GM18508 (cell line): ENCODE measurements around the gene USP48.

ENCODE experiments used
- ATAC-seq: cut with Tn5 transposase; IDR thresholded peaks from one replicate; pipeline ENCODE4 v1.9.1; 2021; ENCODE audit warnings: moderate number of reproducible peaks; ENCODE audit not compliant: insufficient read depth, unreplicated experiment

USP48 gene

DNA sequence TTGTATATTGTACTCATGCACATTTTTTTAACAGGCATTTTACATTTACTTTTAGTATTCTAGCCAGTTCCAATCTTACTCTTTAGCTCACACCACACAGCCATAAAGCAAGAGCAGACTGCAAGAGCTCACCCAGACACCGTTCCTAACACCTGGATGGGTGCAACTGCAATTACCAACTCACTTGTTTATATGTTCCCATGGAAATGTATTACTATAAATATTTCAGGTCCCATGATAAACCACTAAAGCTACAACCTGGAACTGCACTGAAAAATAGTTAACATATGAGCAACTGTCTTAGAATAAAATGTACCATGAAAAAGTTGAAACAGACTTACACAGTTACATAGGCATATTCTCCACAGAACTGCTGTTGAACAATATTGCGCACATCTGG, 30.8 kb downstream of the USP48 start:
- no peak for ATAC-seq

DNA sequence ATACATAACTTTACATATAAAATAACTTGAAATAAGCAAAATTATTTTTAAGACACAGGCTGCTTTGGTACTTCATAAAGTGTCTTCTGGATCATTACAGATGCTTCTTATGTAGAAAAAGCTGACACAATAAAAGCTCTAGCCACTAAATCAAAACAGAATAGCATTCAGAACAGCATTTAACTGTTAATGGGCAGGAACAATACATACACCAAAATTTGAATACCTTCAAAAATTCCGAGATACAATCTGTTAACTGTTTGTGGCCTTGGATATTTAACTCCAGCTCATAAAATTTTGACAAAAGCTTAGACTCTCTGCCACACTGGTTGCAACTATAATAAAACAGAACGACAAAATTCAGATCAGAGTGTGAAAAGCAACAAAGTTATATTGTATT, 31.7 kb downstream of the USP48 start:
- no peak for ATAC-seq

DNA sequence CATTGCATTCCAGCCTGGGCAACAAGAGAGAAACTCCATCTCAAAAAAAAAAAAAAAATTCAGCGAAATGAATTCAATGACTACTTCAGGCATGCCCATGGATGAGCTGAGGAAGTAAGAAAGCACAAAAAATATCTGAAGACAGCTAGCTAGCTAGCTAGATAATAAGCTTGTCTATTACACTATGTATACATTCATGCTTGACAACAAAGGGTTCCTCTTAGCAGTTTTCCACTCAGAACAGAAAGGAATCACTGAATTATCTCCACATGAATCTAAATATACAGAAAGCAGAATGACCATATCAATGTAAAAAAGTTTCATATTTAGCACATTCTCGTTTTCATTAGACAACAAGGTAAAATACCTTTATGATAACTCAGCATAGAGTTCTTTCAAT, 32.1 kb downstream of the USP48 start:
- ATAC-seq: no peak

DNA sequence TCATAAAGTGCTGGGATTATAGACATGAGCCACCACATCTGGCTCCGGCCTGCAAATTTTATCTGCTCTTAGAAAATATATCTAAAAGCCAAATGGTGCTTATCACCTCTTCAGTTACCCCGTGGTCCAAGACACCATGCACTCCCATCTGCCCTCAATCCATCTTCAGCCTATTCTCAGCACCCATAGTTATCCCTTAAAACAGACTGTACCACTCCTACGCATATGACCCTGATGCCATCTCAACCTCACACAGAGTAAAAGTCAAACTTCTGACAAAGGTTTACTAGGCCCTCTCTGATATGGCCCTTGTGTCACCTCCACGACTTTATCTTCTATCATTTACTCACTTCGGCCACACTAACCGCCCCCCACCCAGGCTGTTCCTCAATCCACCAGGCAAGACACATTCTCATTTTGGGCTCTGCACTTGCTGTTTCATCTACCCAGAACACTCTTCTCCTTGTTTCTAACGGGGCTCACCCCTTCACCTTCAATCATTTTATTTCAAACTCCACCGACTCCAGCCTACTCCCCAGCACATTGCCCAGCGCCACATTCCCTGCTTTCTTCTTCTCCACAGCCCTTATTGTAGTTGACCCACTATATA, 33.0 kb downstream of the USP48 start:
- ATAC-seq: no peak

DNA sequence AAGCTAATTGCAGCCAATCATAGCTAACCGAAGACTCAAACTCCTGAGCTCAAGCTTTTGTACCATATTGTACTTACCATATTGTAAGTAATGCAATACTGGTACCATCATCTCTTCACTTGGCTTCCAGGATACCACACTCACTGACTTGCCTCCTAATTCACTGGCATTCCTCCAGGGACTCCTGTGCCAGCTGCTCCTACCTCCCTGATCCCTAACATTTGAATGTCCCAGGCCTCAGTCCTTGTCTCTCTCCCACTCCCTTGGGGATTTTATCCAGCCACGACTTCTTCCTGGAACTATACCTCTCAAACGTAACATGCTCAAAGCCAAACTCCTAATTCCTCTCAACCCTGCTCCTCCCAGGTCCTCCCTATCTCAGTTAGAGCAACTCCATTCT, 33.8 kb downstream of the USP48 start:
- ATAC-seq: no peak

DNA sequence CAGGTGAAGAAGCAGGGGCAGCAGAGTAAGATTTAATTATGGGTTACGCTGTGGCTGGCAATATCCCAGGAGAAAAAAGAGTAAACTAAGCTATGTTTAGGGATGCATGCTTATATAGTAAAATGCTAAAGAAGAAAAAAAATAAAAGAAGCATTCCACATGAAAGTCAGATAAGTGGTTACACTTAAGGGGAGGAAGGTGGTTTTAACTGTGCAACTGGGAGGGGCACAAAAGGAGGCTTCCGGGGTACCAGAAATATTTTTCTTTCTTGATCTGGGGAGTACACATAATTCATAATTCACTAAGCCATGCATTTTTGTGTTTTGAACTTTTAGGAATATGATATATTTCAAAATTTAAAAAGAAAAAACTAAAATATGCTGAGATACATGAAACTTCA, 39.5 kb downstream of the USP48 start:
- no peak for ATAC-seq

DNA sequence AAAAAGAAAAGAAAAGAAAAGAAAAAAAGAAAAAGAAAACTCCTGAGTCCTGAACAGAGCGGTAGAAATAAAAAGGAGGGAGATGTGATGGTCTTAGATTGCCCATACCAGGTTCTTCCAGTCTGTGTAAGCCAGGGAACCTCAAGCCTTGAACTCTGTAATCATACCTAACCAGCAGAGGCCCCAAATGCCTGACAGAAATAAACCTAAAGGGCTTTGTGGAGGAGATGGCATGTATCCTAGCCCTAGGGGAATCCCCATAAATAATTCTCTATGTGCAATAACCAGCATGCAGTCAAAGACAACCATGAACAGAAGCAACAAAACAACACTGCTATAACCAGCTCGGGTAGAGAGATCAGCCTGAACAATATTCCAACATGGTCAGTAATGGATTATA, 40.4 kb downstream of the USP48 start:
- no peak for ATAC-seq

DNA sequence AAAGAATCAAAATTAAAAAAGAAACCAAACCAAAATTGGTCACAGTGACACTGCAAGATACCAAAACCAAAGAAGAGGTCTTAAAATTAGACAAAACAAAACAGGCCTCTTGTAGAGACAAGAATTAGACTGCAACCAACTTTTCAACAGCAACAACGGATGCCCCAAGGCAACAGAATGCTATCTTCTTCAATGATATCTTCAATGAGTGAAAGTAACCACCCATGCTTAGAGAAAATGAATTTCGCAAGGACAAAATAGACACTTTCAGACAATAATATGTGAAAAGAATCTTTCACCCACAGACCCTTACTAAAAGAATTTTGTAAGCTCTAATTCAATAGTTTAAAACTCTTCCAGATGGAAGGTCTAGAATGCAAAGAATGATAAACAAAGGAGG, 41.7 kb downstream of the USP48 start:
- ATAC-seq: no peak

DNA sequence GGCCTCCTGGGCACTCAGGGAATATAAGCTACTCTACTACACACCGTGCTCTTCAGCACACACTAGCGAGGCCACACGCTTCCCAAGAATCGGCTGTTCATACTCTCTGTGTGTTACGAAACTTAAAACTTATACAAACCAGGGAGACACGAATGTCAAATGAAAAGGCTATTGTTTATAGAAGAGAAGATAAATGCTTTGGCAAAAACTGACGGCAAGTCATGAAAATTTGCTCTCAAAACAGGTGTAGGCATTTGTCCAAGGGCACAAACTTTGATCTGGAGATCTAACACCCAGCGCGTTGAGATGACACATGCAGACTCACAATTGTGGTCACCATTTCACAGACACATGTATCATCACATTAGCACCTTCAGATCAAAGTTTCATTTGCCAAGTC, 46.1 kb downstream of the USP48 start:
- ATAC-seq: no peak

DNA sequence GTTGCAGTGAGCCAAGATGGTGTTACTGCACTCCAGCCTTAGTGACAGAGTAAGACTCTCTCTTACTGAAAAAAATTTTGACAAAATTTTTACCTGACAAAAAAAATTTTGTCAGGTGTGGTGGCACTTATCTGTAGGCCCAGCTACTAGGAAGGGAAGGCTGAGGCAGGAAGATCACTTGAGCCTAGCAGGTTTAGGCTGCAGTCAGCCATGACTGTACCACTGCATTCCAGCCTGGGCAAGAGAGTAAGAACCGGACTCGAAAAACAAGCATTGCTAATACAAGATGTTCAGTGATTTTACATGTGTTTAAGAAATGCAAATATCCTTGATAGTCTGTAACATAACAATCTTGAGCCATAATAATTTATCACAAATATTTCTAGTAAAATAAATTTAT, 46.9 kb downstream of the USP48 start:
- no peak for ATAC-seq

DNA sequence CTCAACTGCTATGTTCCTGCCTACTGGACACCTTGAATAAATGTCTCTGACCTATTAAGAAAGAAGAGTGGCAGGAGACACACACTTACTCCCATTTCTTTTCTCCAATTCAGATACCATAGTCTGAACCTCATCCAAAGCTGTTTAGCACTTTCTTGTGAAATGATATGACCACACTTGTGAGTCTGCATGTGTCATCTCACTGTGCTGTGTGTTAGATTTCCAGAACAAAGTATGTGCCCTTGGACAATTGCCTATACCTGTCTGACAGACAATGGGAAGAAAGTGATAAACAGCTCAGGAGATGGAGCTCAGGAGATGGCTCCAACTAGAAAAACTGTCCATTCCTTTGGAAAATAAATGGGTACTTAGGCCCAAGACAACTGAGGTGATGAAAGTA, 48.4 kb downstream of the USP48 start:
- no peak for ATAC-seq

DNA sequence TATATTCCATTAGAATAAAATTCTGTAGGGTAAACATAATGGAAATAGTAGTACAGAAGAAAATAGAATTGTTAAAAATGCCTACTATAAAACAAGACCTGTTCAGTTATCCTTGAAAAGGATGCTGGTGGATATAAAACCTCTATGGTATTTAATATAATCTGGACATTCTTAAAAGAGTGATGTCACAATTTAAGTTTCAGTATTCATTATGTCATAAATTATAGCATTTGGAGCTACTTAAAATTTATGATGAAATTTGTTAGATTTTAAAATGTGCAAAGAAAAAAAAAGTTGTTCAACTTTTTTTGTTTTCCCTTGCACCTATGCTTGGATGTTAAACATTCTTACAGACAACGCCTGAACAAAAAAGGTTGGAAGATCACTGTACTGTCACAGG, 50.3 kb downstream of the USP48 start:
- no peak for ATAC-seq

DNA sequence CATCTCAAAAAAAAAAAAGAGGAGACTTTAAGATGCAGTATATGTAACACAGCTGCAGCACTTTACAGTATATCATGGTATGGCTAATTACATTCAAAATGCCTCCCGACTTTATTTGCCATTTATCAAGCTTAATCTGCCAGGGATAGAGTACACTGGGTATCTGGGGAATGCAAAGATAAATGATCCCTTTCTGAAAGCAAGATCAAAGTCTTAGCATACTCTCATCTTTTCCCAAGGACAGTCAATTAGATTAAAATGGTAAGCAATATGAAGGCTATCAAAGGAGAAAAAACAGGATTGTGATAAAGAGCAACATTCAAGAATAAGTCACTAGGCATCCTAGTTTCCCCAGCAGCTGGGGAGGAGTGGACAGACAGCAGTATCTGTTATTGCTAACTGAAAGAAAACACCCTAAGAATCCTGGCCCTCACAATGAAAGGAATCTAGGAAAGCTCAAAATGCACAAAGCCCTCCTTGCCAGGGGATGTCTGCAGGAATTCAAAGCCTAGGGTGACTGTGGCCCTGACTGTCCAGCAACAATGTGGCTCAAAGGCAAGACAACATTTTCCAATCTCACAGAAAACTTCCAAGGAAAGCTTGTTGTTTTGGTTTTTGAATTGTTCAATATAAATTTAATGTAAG, 57.1 kb downstream of the USP48 start:
- no peak for ATAC-seq

DNA sequence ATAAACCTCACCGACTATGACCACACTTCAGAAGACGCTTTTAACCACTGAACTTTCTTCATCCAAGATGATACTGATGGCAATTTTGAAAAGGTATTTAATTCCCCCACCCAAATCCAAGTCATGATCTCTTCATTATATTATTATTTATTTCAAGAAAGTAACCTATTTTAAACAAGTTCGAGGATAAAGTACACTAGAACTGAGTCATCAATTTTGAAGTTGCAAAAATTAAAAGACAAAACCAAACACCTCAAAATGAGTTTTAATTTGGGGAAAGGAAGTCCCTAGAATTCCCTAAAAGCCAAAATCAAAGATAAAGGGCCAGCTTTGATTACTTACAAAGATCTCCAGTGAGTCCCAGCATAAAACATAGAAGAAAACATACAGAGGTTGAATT, 58.4 kb downstream of the USP48 start:
- ATAC-seq: no peak

DNA sequence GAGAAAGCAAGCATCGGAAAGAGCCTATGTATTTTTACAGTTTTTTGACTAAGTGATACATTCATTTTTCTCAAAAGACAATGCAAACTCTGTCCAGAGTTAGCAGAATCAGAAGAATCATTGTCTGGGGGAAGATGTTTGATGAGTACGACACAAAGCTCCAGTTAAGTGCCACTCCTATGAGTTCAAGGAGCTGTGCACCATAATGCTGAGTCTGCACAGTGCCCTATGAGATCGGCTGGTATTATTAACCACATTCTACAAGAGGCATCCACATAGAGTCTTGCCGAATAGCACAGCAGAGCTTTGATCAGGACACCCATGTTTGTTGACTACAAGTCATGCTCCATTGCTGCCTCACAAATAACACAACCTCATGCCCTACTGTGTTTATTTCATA, 58.9 kb downstream of the USP48 start:
- ATAC-seq: no peak

DNA sequence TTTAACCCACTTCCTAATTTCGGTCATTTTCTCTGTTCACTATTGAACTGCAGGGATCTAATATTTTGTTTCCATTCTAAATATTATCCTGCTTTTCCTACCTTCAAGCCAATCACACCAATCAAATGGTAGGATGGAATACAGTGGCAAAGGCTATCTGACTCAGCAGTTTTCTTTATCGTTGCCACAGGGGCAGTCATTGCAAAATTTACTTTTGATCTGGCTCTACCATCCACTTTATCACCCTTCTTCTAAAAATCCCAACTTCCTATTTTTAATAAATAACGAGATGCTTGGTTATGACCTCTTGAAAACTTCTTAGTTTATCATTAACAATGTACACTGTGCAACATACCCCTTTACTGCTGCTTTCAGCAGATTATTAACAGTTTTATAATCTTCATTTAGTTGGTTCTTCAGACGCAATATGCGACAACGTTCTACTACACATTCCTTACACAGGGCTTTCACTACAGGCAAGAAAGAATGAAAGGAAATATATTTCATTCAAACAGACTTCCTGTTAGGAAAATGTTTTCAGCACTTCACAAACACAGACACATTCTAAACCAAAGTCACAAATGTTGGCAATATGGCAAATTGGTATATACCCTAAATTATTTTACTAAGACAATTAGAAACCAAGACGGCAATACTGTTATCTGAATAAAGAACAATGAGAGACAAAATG, 61.5 kb downstream of the USP48 start:
- no peak for ATAC-seq

DNA sequence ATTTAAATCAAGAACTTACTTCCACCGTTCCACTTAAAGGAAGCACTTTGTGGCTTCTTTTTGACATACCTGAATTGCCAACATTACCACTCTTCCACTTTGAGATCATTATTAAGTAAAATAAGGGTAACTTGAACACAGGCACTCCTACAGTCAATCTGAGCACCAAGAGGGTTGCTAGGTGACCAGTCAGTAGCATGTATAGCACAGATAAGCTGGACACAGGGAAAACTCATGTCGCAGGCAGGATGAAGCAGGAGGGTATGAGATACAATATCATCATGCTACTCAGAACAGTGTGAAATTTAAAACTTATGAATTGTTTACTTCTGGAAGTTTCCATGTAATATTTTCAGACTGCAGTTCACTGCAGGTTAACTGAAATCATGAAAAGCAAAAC, 66.8 kb downstream of the USP48 start:
- ATAC-seq: no peak

DNA sequence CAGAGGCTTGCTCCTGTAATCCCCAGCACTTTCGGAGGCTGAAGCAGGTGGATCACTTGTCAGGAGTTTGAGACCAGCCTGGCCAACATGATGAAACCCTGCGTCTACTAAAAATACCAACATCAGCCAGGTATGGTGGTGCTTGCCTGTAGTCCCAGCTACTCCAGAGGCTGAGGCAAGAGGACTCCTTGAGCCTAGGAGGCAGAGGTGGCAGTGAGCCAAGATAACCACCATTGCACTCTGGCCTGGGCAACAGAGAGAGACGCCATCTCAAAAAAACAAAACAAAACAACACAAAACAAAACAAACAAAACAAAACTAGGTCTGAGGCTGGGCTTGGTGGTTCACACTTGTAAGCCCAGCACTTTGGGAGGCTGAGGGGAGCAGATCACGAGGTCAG, 75.1 kb downstream of the USP48 start:
- no peak for ATAC-seq

DNA sequence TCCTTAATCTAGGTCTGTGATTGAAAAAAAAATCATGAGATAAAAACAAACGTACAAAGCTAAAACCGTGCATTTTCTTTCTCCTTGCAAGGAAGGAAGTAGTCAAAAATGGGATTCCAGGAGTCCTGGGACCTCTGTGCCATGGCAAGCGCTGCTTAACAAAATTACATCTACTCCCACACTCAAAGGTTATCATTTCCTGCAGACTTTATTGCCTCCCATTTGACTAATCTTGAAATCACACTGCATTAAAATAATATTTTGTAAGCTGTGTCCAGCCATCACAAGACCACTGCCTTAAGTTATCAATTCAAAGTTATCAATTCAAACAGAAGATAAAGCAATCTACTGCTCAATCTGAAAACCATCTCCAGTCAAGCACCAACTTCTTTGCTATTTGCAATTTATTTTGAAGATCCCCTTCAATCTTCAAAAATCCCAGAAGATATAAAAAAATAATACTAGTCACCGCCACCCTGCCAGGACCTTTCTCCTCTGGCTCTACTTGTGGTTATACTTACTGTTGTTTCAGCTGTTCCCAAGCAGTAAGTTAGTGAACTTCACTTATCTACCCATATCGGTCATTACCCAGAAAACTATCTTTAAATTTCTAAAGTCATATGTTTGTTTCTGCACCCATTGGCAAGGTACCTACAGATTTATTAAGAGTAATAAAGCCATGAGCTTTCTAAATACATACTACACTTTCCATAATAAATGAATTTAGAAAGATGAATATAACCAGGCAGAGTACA, 75.7 kb downstream of the USP48 start:
- ATAC-seq: no peak

DNA sequence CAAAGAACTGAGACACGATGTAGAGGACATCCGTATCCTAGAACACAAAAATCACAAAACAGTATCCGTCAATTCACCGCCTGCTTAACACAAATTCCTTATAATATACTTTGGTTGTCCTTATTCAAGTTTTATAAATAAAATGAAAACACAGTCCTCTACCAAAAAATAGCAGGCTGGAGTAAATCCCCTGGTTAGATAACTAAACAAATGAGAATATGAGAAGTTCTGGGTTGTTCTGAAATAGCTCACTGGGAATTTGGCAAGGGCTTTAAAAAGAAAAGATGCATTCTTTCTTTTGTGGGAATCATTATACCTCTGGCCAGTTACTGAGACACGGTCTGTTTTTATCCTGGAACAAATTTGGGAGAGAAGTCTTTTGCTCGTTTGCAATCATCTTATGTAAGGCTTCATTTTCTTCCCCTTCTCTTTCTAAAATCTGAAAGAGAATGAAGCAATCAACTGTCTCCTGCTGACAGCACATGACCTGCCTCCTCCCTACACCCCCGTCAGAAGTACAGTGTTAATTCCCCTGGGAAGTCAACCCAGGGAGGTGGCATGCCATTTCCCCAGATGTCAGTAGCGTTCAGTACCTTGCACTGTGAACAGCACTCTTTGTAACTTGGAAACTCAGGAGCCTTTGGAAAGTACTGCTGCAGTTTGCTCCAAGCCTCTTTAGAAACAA, 76.7 kb downstream of the USP48 start:
- no peak for ATAC-seq
